A673 (cell line): ENCODE data around the gene SMAP2. TPM values are rescaled to one million over a fixed set of nuclear protein-coding genes. Genes with fewer than 3 reads are reported as not detected.

ENCODE experiments used
- BruUV-seq: library from RNA; stranded (reverse); fragments of 400-500 nt; replicated peaks from 2 replicates; lab custom pipeline; 2021; lab: Mats Ljungman, UMichigan
- CTCF ChIA-PET: fragments of 300-600 bp; sonication (Branson Sonifier 250); formaldehyde crosslinking; loops from one replicate; lab custom pipeline; 2022; ENCODE audit warnings: antibody characterized with exemption; lab: Charles Lee
- POLR2A ChIA-PET: fragments of 300-600 bp; sonication (Branson Sonifier 250); formaldehyde crosslinking; loops from one replicate; lab custom pipeline; 2022; ENCODE audit warnings: antibody characterized with exemption; ENCODE audit not compliant: low non-redundant PET; lab: Charles Lee
- DNase-seq: peaks from one replicate; pipeline ENCODE4 v3.0.0-alpha.2; 2015; ENCODE audit warnings: low spot score
- H3K27ac ChIP-seq: fragments of 200-600 bp; sonication (generic); 2 replicates; pipeline ENCODE4 v1.5.1; 2016; ENCODE audit warnings: mixed run types, low read depth, mild to moderate bottlenecking, mixed read lengths, antibody characterized with exemption, low read length; ENCODE audit not compliant: poor library complexity, severe bottlenecking
- H3K27me3 ChIP-seq: fragments of 200-600 bp; sonication (generic); replicated peaks from 2 replicates; pipeline ENCODE4 v1.6.1; 2017; ENCODE audit warnings: mixed run types, low read depth, mild to moderate bottlenecking, mixed read lengths, antibody characterized with exemption, low read length; ENCODE audit not compliant: insufficient read depth, poor library complexity
- H3K36me3 ChIP-seq: fragments of 200-600 bp; sonication (generic); 2 replicates; pipeline ENCODE4 v1.6.1; 2016; ENCODE audit warnings: mixed run types, mild to moderate bottlenecking, mixed read lengths, antibody characterized with exemption, low read length; ENCODE audit not compliant: insufficient read depth, poor library complexity, severe bottlenecking
- H3K4me1 ChIP-seq: fragments of 200-600 bp; sonication (generic); 2 replicates; pipeline ENCODE4 v1.6.1; 2017; ENCODE audit warnings: mixed run types, mild to moderate bottlenecking, mixed read lengths, antibody characterized with exemption, low read length; ENCODE audit not compliant: insufficient read depth, poor library complexity, severe bottlenecking
- H3K4me3 ChIP-seq: fragments of 200-600 bp; sonication (generic); 2 replicates; pipeline ENCODE4 v1.5.1; 2016; ENCODE audit warnings: low read depth, mixed run types, mild to moderate bottlenecking, mixed read lengths, low read length; ENCODE audit not compliant: poor library complexity, severe bottlenecking
- H3K9me3 ChIP-seq: fragments of 200-600 bp; sonication (generic); 2 replicates; pipeline ENCODE4 v1.6.1; 2016; ENCODE audit warnings: mixed run types, low read depth, mild to moderate bottlenecking, mixed read lengths, antibody characterized with exemption, low read length; ENCODE audit not compliant: poor library complexity, severe bottlenecking
- CTCF ChIP-seq: fragments of 300-800, 200-600 bp; sonication (generic); conservative IDR thresholded peaks from 2 replicates; pipeline ENCODE4 v1.5.1; 2017; ENCODE audit warnings: low read depth, mild to moderate bottlenecking, antibody characterized with exemption, low read length, moderate library complexity, mixed read lengths
- EZH2 ChIP-seq: fragments of 200-600 bp; sonication (generic); IDR thresholded peaks from 2 replicates; pipeline ENCODE4 v1.6.1; 2017; ENCODE audit warnings: borderline replicate concordance, low read depth, mild to moderate bottlenecking, mixed read lengths, antibody characterized with exemption, low read length; ENCODE audit not compliant: poor library complexity, severe bottlenecking
- intact Hi-C: fragments of 100-400 bp; cut with micrococcal nuclease; formaldehyde crosslinking; loops from one replicate; pipeline ENCODE4 v1.10.0; 2022; ENCODE audit not compliant: unreplicated experiment
- total RNA-seq: library from RNA; stranded (reverse); gene quantifications from 2 replicates; pipeline ENCODE4 v1.2.3, GENCODE V29; 2021

The SMAP2 gene
- total RNA-seq, 1 experiment from 2014 or later, result 58.5 TPM

GRCh38 chr1:40409467-40409866, 35.9 kb downstream of the SMAP2 start:
- POLR2A ChIA-PET, result no interaction called here
- no TSS peak for BruUV-seq
- H3K27me3 ChIP-seq, result no peaks in the 10 kb centered on the region

GRCh38 chr1:40411294-40411693, 37.8 kb downstream of the SMAP2 start:
- H3K4me1 ChIP-seq, result no peaks in the 10 kb centered on the region
- no TSS peak for BruUV-seq
- no peak for TF ChIP-seq CTCF
- TF ChIP-seq EZH2, result no peak
- H3K9me3 ChIP-seq, result no peaks in the 10 kb centered on the region
- no peak for DNase-seq
- CTCF ChIA-PET, result no interaction called here
- intact Hi-C loops, result no loop called here
- H3K27me3 ChIP-seq, result no peaks in the 10 kb centered on the region
- H3K27ac ChIP-seq, result no peak overlapping the region
- POLR2A ChIA-PET, result no interaction called here
- H3K36me3 ChIP-seq, result peaks cover 44% of the 10 kb centered on the region
- no peak overlapping the region for H3K4me3 ChIP-seq

More at GRCh38 chr1:40409467-40409866, 35.9 kb downstream of the SMAP2 start:
- H3K4me3 ChIP-seq, result no peak overlapping the region
- DNase-seq, result no peak
- no peaks in the 10 kb centered on the region for H3K9me3 ChIP-seq
- intact Hi-C loops, result loop anchor here (10.0 kb wide), 2 partner anchors 155 to 325 kb away; partner anchors contain the start of gene ZMPSTE24
- TF ChIP-seq CTCF (no peak), EZH2 (no peak)
- peaks cover 8% of the 10 kb centered on the region for H3K4me1 ChIP-seq
- H3K36me3 ChIP-seq, result peaks cover 36% of the 10 kb centered on the region
- CTCF ChIA-PET, result no interaction called here
- H3K27ac ChIP-seq, result no peak overlapping the region

DNA sequence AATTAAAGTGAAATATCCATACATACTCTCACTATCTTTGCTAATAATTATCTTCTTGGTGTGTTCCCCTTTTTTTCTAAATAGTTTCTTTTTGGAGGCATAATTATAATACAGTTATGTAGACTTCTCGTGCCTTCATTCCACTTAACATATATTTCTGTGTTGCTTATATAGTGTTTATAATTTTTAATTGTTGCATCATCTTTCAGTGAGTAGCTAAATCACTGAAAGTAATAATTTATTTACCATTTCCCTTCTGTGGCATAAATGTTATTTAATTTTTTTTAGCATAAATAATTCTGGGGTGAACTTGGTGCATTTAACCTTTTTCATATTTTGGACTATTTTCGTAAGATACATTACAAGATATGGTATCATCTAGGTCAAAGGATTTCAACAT, 38.3 kb downstream of the SMAP2 start:
- ChIA-PET POLR2A (no interaction called here), CTCF (no interaction called here)
- no peaks in the 10 kb centered on the region for H3K9me3 ChIP-seq
- no peaks in the 10 kb centered on the region for H3K4me1 ChIP-seq
- no peak overlapping the region for H3K27ac ChIP-seq
- H3K4me3 ChIP-seq, result no peak overlapping the region
- BruUV-seq, result no TSS peak
- peaks cover 50% of the 10 kb centered on the region for H3K36me3 ChIP-seq
- no peaks in the 10 kb centered on the region for H3K27me3 ChIP-seq
- DNase-seq, result no peak
- TF ChIP-seq EZH2, result no peak
- intact Hi-C loops, result no loop called here

- no peak overlapping the region for H3K4me3 ChIP-seq
- intact Hi-C loops, result no loop called here
- ChIA-PET POLR2A (no interaction called here), CTCF (no interaction called here)
- no peaks in the 10 kb centered on the region for H3K9me3 ChIP-seq
- no peaks in the 10 kb centered on the region for H3K27me3 ChIP-seq
- TF ChIP-seq CTCF (no peak), EZH2 (no peak)
- DNase-seq, result no peak
- H3K27ac ChIP-seq, result no peak overlapping the region
- BruUV-seq, result no TSS peak
- peaks cover 62% of the 10 kb centered on the region for H3K36me3 ChIP-seq
- no peaks in the 10 kb centered on the region for H3K4me1 ChIP-seq
Measured at GRCh38 chr1:40413527-40414252, 40.2 kb downstream of the SMAP2 start.
